Thyroid gland (tissue), 4 donors: Measurements from ENCODE around the gene ADAMTSL2. TPM values are rescaled to one million over a fixed set of nuclear protein-coding genes. Genes with fewer than 3 reads are reported as not detected.

Experiments
- DNase-seq, 2 donors: peaks; one replicate each; pipeline ENCODE4 v3.0.0-alpha.2; 2019
- H3K27ac ChIP-seq, 3 donors: fragments of 200-600 bp; sonication (generic); 1 replicate in 2 of 3; 2 replicates in 1 of 3; pipeline ENCODE4 v1.5.1; 2016 to 2019; ENCODE audit warnings: mild to moderate bottlenecking in 1 of 3, moderate library complexity in 1 of 3
- H3K27me3 ChIP-seq: fragments of 200-600 bp; sonication (generic); one replicate; pipeline ENCODE4 v1.5.1; 2019
- H3K36me3 ChIP-seq, 2 donors: fragments of 200-600 bp; sonication (generic); one replicate each; pipeline ENCODE4 v1.5.1; 2016 to 2019
- H3K4me1 ChIP-seq, 2 donors: fragments of 200-600 bp; sonication (generic); one replicate each; pipeline ENCODE4 v1.5.1; 2017 to 2019
- H3K4me3 ChIP-seq, 3 donors: fragments of 200-600 bp; sonication (generic); replicated peaks in 1 of 3; 1 replicate in 2 of 3; 2 replicates in 1 of 3; pipeline ENCODE4 v1.5.1; 2016; ENCODE audit warnings: mild to moderate bottlenecking in 1 of 3
- H3K9me3 ChIP-seq: fragments of 200-600 bp; sonication (generic); one replicate; pipeline ENCODE4 v1.5.1; 2017
- CTCF ChIP-seq, 6 experiments: fragments of 200-600 bp in 3 of 6; fragments of 450-650 bp in 3 of 6; sonication (generic) in 3 of 6; IDR thresholded peaks; one replicate each; pipeline ENCODE4 v1.5.1; 2016 to 2019; ENCODE audit warnings: antibody characterized with exemption in 6 of 6, mild to moderate bottlenecking in 2 of 6, inconsistent platforms in 1 of 6, moderate library complexity in 1 of 6
- POLR2A ChIP-seq, 2 donors: fragments of 450-650 bp; IDR thresholded peaks; one replicate each; pipeline ENCODE4 v1.6.1; 2017; ENCODE audit warnings: antibody characterized with exemption in 2 of 2, mild to moderate bottlenecking in 2 of 2, moderate library complexity in 1 of 2
- WGBS, 2 donors: methylation state at CpG; one replicate each; pipeline ENCODE4 v1.1.5; 2017; 5-methylcytosine and 5-hydroxymethylcytosine counted together
- intact Hi-C: fragments of 100-400 bp; cut with DNase I; formaldehyde crosslinking; loops from one replicate; pipeline ENCODE4 v1.15.1; 2023
- total RNA-seq, 4 donors: library from RNA; depleted of rRNA; stranded (reverse); fragments of >200 nt; gene quantifications; one replicate each; pipeline ENCODE4 v1.2.3, GENCODE V29; 2016

Gene ADAMTSL2
- total RNA-seq, 4 donors from 2014 or later = 2.4 to 9.3 (median 8.7) TPM

- intact Hi-C loops = loop anchor here (10.0 kb wide), 1 partner anchor 140 kb away; no protein-coding TSS in a partner anchor
- Histone ChIP-seq H3K36me3 (no peaks in the 10 kb centered on the region), H3K4me1 (peaks cover 0 to 9% of the 10 kb centered on the region in 2 donors), H3K9me3 (no peaks in the 10 kb centered on the region), H3K27ac (no peak overlapping the region), H3K27me3 (peaks cover 3% of the 10 kb centered on the region), H3K4me3 (no peak overlapping the region)
- no peak for DNase-seq
- no peak for TF ChIP-seq POLR2A (IDR thresholded peaks at IDR 0.05)
- TF ChIP-seq CTCF (IDR thresholded peaks at IDR 0.05) = no peak
- WGBS, 2 donors = 11 to 20% methylated on average over 23 of the region's 28 CpGs
Measured at GRCh38 chr9:133584559-133585476, 50.3 kb downstream of the ADAMTSL2 start.

- no peak for DNase-seq
- no peak for TF ChIP-seq CTCF (IDR thresholded peaks at IDR 0.05)
- TF ChIP-seq POLR2A (IDR thresholded peaks at IDR 0.05) = no peak
- intact Hi-C loops = loop anchor here (10.0 kb wide), 1 partner anchor 139 kb away; no protein-coding TSS in a partner anchor
- Histone ChIP-seq H3K36me3 (no peaks in the 10 kb centered on the region), H3K27me3 (peaks cover 3% of the 10 kb centered on the region), H3K27ac (no peak overlapping the region), H3K4me3 (no peak overlapping the region), H3K9me3 (no peaks in the 10 kb centered on the region), H3K4me1 (peaks cover 0 to 9% of the 10 kb centered on the region in 2 donors)
- WGBS, 2 donors = 27 to 64% methylated on average over 14 to 29 of the region's 43 CpGs
Measured at GRCh38 chr9:133585481-133586351, 51.2 kb downstream of the ADAMTSL2 start.

GRCh38 chr9:133587051-133587450 lies 52.5 kb downstream of the ADAMTSL2 start:
- WGBS, 2 donors = 82 to 91% methylated on average over 8 of the region's 8 CpGs
- peaks cover 0 to 9% of the 10 kb centered on the region in 2 donors for H3K4me1 ChIP-seq
- no peak overlapping the region for H3K4me3 ChIP-seq
- DNase-seq = no peak
- TF ChIP-seq POLR2A (IDR thresholded peaks at IDR 0.05) (no peak), CTCF (IDR thresholded peaks at IDR 0.05) (no peak)
- peaks cover 3% of the 10 kb centered on the region for H3K27me3 ChIP-seq
- intact Hi-C loops = loop anchor here (10.0 kb wide), 1 partner anchor 138 kb away; no protein-coding TSS in a partner anchor
- H3K9me3 ChIP-seq = no peaks in the 10 kb centered on the region
- H3K27ac ChIP-seq = no peak overlapping the region
- no peaks in the 10 kb centered on the region for H3K36me3 ChIP-seq

GRCh38 chr9:133587466-133587865 lies 53.0 kb downstream of the ADAMTSL2 start:
- Histone ChIP-seq H3K27ac (no peak overlapping the region), H3K36me3 (no peaks in the 10 kb centered on the region), H3K9me3 (no peaks in the 10 kb centered on the region), H3K4me1 (peaks cover 0 to 9% of the 10 kb centered on the region in 2 donors), H3K4me3 (no peak overlapping the region), H3K27me3 (peaks cover 3% of the 10 kb centered on the region)
- TF ChIP-seq CTCF (IDR thresholded peaks at IDR 0.05) (no peak), POLR2A (IDR thresholded peaks at IDR 0.05) (no peak)
- DNase-seq = no peak
- WGBS, 2 donors = 90 to 95% methylated on average over 4 to 5 of the region's 6 CpGs
- intact Hi-C loops = loop anchor here (10.0 kb wide), 1 partner anchor 137 kb away; no protein-coding TSS in a partner anchor
